ENCODE measurements around the gene ABCB8. TPM values are rescaled to one million over a fixed set of nuclear protein-coding genes. Genes with fewer than 3 reads are reported as not detected.

ABCB8 gene
- total RNA-seq, 2 experiments from 2014 or later = 50.3 to 52.4 TPM

- CTCF ChIA-PET = interaction anchor here (0.7 to 3.9 kb wide), 6 partner anchors 9 to 132 kb away, joined by 3 to 19 read pairs (median 7); no protein-coding TSS in a partner anchor
- no peaks in the 10 kb centered on the region for H3K36me3 Mint-ChIP-seq
- ATAC-seq (no peak), DNase-seq (no peak)
- H3K27ac Mint-ChIP-seq = no peak overlapping the region
- peaks cover 22% of the 10 kb centered on the region for H3K27me3 Mint-ChIP-seq
- H3K4me1 Mint-ChIP-seq = peaks cover 10% of the 10 kb centered on the region
- no peaks in the 10 kb centered on the region for H3K9me3 Mint-ChIP-seq (ENCODE audit: low read depth)
- H3K4me3 Mint-ChIP-seq = no peak overlapping the region
These were observed 36.1 kb upstream of the ABCB8 start for GRCh38 chr7:150992051-150992640.

GRCh38 chr7:150992833-150993302 lies 35.4 kb upstream of the ABCB8 start:
- peaks cover 18% of the 10 kb centered on the region for H3K27me3 Mint-ChIP-seq
- ATAC-seq (peak; percentile 49), DNase-seq (no peak)
- no peaks in the 10 kb centered on the region for H3K36me3 Mint-ChIP-seq
- no peak overlapping the region for H3K27ac Mint-ChIP-seq
- CTCF ChIA-PET = interaction anchor here (1.2 to 1.8 kb wide), 3 partner anchors 10 to 95 kb away, joined by 4 to 8 read pairs (median 6); no protein-coding TSS in a partner anchor
- peaks cover 10% of the 10 kb centered on the region for H3K4me1 Mint-ChIP-seq
- no peaks in the 10 kb centered on the region for H3K9me3 Mint-ChIP-seq (ENCODE audit: low read depth)
- H3K4me3 Mint-ChIP-seq = no peak overlapping the region

GRCh38 chr7:150993511-150993910 lies 34.7 kb upstream of the ABCB8 start:
- CTCF ChIA-PET = interaction anchor here (1.6 to 2.2 kb wide), 4 partner anchors 9 to 95 kb away, joined by 6 to 23 read pairs (median 13); no protein-coding TSS in a partner anchor
- Mint-ChIP-seq H3K4me3 (no peak overlapping the region), H3K4me1 (peaks cover 4% of the 10 kb centered on the region), H3K36me3 (no peaks in the 10 kb centered on the region), H3K9me3 (ENCODE audit: low read depth) (no peaks in the 10 kb centered on the region), H3K27ac (no peak overlapping the region), H3K27me3 (peaks cover 11% of the 10 kb centered on the region)
- ATAC-seq (no peak), DNase-seq (no peak)

- no peaks in the 10 kb centered on the region for H3K9me3 Mint-ChIP-seq (ENCODE audit: low read depth)
- peaks cover 10% of the 10 kb centered on the region for H3K27me3 Mint-ChIP-seq
- H3K36me3 Mint-ChIP-seq = no peaks in the 10 kb centered on the region
- CTCF ChIA-PET = interaction anchor here (1.0 to 2.2 kb wide), 12 partner anchors 10 to 216 kb away, joined by 3 to 23 read pairs (median 5); no protein-coding TSS in a partner anchor
- no peak overlapping the region for H3K27ac Mint-ChIP-seq
- H3K4me3 Mint-ChIP-seq = no peak overlapping the region
- H3K4me1 Mint-ChIP-seq = peaks cover 2% of the 10 kb centered on the region
- DNase-seq = no peak
- ATAC-seq = peak; percentile 68
These were observed 34.0 kb upstream of the ABCB8 start for GRCh38 chr7:150994141-150994837.

GRCh38 chr7:150994838-150995510 lies 33.3 kb upstream of the ABCB8 start:
- H3K36me3 Mint-ChIP-seq = no peaks in the 10 kb centered on the region
- CTCF ChIA-PET = interaction anchor here (1.0 to 2.2 kb wide), 10 partner anchors 10 to 216 kb away, joined by 3 to 23 read pairs (median 4); no protein-coding TSS in a partner anchor
- no peak overlapping the region for H3K4me3 Mint-ChIP-seq
- peaks cover 6% of the 10 kb centered on the region for H3K27me3 Mint-ChIP-seq
- no peak for ATAC-seq
- no peak for DNase-seq
- H3K9me3 Mint-ChIP-seq (ENCODE audit: low read depth) = no peaks in the 10 kb centered on the region
- peaks cover 2% of the 10 kb centered on the region for H3K4me1 Mint-ChIP-seq
- H3K27ac Mint-ChIP-seq = no peak overlapping the region

GRCh38 chr7:150996376-150997074 lies 31.7 kb upstream of the ABCB8 start:
- Mint-ChIP-seq H3K9me3 (ENCODE audit: low read depth) (no peaks in the 10 kb centered on the region), H3K4me3 (no peak overlapping the region), H3K4me1 (peaks cover 4% of the 10 kb centered on the region), H3K27me3 (no peaks in the 10 kb centered on the region), H3K27ac (no peak overlapping the region), H3K36me3 (no peaks in the 10 kb centered on the region)
- ATAC-seq = no peak
- CTCF ChIA-PET = interaction anchor here (0.7 to 2.7 kb wide), 3 partner anchors 14 to 124 kb away, joined by 3 to 7 read pairs (median 3); no protein-coding TSS in a partner anchor
- no peak for DNase-seq

- Mint-ChIP-seq H3K27me3 (no peaks in the 10 kb centered on the region), H3K36me3 (no peaks in the 10 kb centered on the region), H3K4me3 (no peak overlapping the region), H3K27ac (no peak overlapping the region), H3K9me3 (ENCODE audit: low read depth) (no peaks in the 10 kb centered on the region), H3K4me1 (peaks cover 4% of the 10 kb centered on the region)
- CTCF ChIA-PET = interaction anchor here (0.7 to 2.7 kb wide), 4 partner anchors 13 to 124 kb away, joined by 3 to 7 read pairs (median 3); no protein-coding TSS in a partner anchor
- ATAC-seq (no peak), DNase-seq (no peak)
These were observed 31.2 kb upstream of the ABCB8 start for GRCh38 chr7:150997075-150997511.

- Mint-ChIP-seq H3K4me3 (no peak overlapping the region), H3K27ac (no peak overlapping the region)
- CTCF ChIA-PET = interaction anchor here (1.2 to 2.7 kb wide), 5 partner anchors 10 to 114 kb away, joined by 3 to 7 read pairs (median 3); no protein-coding TSS in a partner anchor
These were observed 30.4 kb upstream of the ABCB8 start for GRCh38 chr7:150997817-150998216.

GRCh38 chr7:150998341-150998740 lies 29.9 kb upstream of the ABCB8 start:
- CTCF ChIA-PET = interaction anchor here (1.0 to 2.7 kb wide), 5 partner anchors 10 to 113 kb away, joined by 3 to 7 read pairs (median 3); no protein-coding TSS in a partner anchor
- no peak overlapping the region for H3K27ac Mint-ChIP-seq
- DNase-seq = no peak
- no peak for ATAC-seq
- no peaks in the 10 kb centered on the region for H3K36me3 Mint-ChIP-seq
- no peaks in the 10 kb centered on the region for H3K9me3 Mint-ChIP-seq (ENCODE audit: low read depth)
- no peaks in the 10 kb centered on the region for H3K27me3 Mint-ChIP-seq
- H3K4me1 Mint-ChIP-seq = peaks cover 4% of the 10 kb centered on the region
- no peak overlapping the region for H3K4me3 Mint-ChIP-seq

More at GRCh38 chr7:150997817-150998216, 30.4 kb upstream of the ABCB8 start:
- no peaks in the 10 kb centered on the region for H3K27me3 Mint-ChIP-seq
- no peaks in the 10 kb centered on the region for H3K9me3 Mint-ChIP-seq (ENCODE audit: low read depth)
- peaks cover 4% of the 10 kb centered on the region for H3K4me1 Mint-ChIP-seq
- no peaks in the 10 kb centered on the region for H3K36me3 Mint-ChIP-seq
- DNase-seq (no peak), ATAC-seq (no peak)

- H3K4me3 Mint-ChIP-seq = no peak overlapping the region
- no peaks in the 10 kb centered on the region for H3K36me3 Mint-ChIP-seq
- H3K9me3 Mint-ChIP-seq (ENCODE audit: low read depth) = no peaks in the 10 kb centered on the region
- DNase-seq (no peak), ATAC-seq (no peak)
- CTCF ChIA-PET = interaction anchor here (1.0 to 2.0 kb wide), 3 partner anchors 9 to 111 kb away, joined by 3 to 5 read pairs (median 3); no protein-coding TSS in a partner anchor
- H3K27ac Mint-ChIP-seq = no peak overlapping the region
- peaks cover 4% of the 10 kb centered on the region for H3K4me1 Mint-ChIP-seq
- H3K27me3 Mint-ChIP-seq = no peaks in the 10 kb centered on the region
These were observed 29.2 kb upstream of the ABCB8 start for GRCh38 chr7:150999001-150999400.

GRCh38 chr7:150999497-151000230 lies 28.6 kb upstream of the ABCB8 start:
- Mint-ChIP-seq H3K36me3 (no peaks in the 10 kb centered on the region), H3K4me1 (peaks cover 2% of the 10 kb centered on the region), H3K9me3 (ENCODE audit: low read depth) (no peaks in the 10 kb centered on the region), H3K4me3 (no peak overlapping the region), H3K27ac (no peak overlapping the region), H3K27me3 (no peaks in the 10 kb centered on the region)
- no peak for ATAC-seq
- CTCF ChIA-PET = interaction anchor here (1.0 to 2.0 kb wide), 3 partner anchors 8 to 37 kb away, joined by 3 to 5 read pairs (median 3); no protein-coding TSS in a partner anchor
- no peak for DNase-seq

GRCh38 chr7:151000897-151001495 lies 27.3 kb upstream of the ABCB8 start:
- Mint-ChIP-seq H3K27me3 (no peaks in the 10 kb centered on the region), H3K4me3 (no peak overlapping the region), H3K27ac (no peak overlapping the region), H3K9me3 (ENCODE audit: low read depth) (no peaks in the 10 kb centered on the region), H3K4me1 (peaks cover 2% of the 10 kb centered on the region), H3K36me3 (no peaks in the 10 kb centered on the region)
- DNase-seq = no peak
- CTCF ChIA-PET = no interaction called here
- no peak for ATAC-seq

All from activated CD8-positive, alpha-beta memory T cell treated with anti-CD3 and anti-CD28 coated beads, Interleukin-2, amount 10 ng/mL, durations not matched to agents 7 days and 5 days (primary cell).